ENCODE measurements around the gene SMAD7. TPM values are rescaled to one million over a fixed set of nuclear protein-coding genes. Genes with fewer than 3 reads are reported as not detected.
A peak's percentile ranks its signal among the peaks of the same experiment; 100 is the strongest.

Gene SMAD7
- total RNA-seq, 1 donor from 2014 or later: 18.7 TPM

DNA sequence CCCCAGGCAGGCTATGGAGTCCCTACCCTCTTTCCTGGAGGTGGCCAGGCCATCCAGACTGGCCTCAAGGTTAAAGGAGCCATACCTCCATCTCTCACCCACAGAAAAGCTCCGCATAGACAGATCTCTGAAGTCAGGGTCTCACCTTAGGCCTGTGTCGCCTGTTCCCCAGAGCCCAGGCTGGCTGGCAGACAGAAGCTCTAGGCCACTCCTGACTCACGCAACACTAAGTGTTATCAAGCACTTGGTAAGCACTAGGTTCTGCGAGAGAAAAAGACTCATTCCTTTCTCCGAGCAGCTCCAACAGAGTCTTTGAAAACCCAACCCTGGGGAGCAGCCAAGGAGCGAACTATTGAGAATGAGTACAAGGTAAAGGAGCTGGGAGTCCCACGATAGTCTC, 6.1 kb downstream of the SMAD7 start:
- no peak for DNase-seq

DNA sequence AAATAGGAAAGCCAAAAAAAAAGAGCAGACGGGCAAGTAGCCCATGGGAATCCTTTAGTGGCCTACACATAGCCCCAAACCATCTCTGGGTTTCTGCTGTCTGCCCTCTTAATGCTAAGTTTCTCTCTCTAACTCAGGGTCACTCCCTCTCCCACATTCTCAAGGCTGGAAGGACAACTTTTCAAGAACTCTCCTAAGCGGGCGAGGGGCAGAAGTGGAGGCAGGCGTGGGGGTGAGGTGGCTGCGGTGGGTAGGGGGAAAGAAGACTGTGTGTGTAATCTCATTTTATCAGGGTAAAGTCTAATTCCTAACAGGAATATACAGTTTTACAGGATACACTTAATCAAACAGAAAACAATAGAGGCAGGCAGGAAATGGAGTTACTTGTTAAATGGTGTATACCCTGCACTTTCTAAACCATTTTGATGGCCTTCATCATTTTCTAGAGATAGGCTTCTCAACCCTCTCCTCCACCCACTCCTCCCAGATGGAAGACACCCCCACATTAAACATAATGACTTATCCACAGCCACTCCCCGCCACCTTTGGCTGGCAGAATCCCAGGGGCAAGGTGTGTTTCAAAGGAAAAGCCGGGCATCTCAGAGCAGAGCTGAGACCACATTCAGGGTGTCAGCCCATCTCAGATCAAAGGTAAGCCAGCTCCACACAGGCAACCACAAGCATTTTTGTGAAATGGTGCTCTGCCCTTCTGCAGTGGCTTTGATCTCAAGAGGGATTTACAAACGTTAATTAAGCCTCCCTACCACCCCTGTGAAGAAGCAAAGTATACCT, 6.8 kb downstream of the SMAD7 start:
- no peak for DNase-seq

DNA sequence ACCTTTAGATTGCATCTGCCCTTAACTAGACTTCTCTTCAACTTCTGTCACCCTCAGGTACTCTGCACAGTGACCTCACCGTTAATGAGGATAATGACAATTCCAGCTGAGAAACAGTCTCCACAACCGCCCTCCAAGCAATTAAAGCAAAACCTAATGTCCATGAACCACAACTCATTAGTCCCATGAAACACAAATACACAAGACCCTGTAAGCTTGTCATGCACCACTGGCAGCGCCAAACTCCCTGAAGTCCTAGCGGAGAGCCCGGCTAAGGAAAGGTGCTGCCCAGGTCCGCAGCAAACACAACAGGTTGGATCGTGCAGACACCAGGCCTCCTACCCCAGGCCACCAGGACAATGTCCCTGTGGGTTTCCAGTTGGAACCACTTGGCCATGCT, 7.4 kb downstream of the SMAD7 start:
- DNase-seq: no peak

DNA sequence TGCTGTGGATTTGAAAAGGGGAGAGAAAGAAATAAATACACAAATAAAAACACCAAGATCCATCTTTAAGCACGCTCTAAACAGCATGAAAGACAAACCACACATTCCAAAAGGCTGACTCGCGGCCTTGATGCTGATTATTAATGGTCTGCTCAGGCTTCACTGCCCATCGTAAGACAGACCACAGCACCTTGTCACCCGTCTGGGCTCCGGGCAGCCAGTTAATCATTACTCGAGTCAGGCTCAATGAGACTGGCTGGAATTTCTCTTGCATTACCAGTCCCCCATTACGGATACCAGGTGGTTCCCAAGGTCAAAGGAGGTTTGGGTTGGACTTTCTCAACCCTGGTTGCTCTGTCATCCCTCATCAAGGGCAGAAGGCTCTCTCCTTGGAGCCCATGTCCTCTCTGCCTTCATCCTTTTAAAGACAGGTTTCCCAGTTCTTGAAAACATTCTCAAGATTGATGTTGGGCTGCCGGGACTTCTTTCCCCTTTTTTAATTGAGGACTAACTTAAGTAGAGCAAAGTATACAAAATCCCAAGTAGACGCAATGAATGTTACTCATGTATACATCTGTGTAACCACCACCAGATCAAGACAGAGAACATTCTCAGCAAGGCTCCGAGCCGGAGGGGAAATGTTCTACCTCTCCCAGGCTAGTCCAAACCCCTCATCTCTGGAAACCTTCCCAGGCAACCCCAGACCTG, 8.1 kb downstream of the SMAD7 start:
- DNase-seq: no peak

DNA sequence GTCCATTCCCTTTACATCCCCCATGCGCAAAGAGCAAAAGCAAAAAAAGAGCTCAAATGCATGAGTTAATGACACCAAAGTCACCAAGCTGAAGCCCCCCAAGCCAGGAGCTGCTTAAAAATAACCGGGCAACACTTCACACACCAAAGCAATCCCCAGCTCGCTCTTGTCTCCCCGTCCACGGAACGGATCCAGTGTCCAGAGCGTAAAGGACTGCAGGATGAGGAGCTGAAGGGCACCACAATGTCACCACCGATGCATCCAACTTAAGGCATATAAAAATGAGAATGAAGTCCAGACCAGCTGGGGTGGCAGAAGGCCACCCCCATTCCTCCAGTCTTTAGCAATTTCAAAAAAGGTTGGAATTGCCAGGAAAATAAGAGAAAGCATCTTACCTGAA, 8.7 kb downstream of the SMAD7 start:
- DNase-seq: no peak

DNA sequence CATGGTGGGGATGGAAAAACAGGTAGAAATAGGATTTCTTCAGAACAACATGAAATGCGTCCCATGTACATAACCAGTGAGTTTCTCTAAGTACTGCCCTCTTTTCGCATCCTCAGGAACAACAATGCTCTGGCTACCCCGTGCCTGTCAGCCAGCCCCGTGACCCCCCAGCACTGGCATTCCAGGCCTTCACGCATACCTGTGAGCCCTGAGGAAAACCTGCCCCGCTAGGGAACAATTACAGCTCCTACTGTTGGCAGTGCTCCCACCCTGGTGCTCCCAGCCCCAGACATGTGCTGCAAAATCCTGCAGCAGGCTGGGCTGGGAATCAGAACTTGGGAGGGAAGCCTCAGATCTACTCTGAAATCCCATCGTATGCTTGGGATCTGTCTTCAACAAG, 9.1 kb downstream of the SMAD7 start:
- DNase-seq: no peak

DNA sequence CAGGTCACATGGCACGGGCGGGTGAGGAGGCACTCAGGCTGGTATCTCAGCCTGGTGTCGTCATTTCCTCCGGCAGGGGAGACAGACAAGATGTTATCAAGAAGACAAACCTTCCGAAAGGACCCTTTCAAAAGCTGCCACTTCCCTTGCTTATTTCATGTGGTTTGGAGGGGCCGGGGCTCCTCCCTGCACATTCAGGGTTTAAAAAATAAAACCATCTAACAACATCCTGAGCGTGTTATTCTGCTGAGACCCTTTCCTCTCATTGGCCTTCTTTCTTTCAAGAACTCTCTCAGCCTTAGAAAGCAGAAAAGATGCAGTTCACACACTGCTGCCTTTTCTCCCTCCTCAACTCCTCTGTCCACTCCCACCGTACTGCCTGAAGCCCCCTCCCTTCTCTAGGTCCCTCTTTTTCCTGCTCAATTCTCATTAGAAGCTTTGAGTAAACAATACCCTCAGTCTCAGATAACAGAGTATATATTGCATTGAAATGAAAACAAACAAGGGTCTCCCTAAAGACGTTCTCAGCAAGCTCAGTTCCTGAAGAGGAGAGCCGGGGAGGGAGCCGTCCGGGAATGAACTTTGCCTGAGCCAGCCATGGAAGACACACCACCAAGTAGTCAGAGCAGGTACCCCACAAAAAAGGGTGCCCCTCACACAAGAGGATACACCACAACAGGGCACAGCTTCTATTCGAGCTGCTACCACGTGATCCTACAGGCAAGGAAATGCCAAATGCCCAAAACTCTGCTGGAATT, 9.7 kb downstream of the SMAD7 start:
- DNase-seq: no peak

DNA sequence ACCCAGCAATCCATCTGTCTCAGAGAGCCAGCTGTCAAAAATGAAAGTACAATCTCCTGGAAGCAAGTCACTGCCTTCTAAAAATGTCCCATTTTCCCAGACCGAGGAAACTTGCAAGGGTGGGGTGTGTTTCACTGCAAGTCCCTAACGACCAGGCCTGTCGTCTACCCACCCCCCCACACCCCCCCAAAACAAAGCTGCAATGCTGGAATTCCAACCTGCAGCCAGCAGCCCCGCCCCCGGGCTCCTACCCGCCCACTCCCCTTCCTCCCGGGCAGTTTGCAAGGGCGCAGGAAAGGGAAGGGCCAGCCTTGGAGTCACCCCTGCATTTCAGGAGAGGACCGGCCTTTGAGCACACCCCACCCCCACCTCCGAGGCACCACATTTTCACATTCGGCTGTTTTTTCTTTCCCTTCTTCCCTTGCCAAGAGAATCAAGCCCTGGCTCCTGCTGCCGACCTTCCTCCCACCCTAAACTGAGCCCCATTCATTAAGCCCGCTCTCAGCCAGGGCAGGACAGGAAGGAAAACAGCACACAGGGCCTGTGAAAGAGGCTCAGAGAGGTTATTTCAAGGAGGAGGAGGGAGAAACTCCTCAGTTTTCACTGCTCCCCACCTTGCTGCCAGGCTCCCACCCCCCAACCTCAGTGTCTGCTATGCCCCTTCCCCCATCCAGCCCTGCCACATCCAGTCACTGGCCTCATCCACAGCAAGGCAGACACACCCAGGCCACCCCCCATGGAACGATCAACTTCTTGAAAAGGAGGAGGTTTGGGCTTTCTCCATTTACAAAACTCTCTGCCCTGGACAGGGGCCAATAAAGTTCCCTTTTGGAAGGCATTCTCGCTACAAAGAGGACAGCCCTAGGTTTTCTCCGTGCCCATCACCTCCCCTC, 11.3 kb downstream of the SMAD7 start:
- no peak for DNase-seq

DNA sequence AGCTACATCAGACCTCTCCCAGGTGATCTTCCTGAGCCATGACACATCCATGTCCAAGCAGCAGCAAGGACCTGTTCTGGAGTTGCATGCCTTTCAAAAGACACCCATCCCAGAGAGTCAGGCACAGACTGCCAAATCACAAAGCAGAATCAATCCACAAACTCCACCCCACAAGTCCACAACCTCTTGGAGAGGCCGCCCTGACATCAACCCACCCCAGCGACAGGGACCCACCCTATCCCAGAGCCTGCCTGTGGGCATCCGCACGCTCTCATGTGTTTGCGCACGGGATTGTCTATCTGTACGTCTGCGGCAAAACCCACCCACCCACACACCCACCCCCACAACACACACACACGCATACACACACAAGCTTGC, 11.9 kb downstream of the SMAD7 start:
- DNase-seq: no peak

DNA sequence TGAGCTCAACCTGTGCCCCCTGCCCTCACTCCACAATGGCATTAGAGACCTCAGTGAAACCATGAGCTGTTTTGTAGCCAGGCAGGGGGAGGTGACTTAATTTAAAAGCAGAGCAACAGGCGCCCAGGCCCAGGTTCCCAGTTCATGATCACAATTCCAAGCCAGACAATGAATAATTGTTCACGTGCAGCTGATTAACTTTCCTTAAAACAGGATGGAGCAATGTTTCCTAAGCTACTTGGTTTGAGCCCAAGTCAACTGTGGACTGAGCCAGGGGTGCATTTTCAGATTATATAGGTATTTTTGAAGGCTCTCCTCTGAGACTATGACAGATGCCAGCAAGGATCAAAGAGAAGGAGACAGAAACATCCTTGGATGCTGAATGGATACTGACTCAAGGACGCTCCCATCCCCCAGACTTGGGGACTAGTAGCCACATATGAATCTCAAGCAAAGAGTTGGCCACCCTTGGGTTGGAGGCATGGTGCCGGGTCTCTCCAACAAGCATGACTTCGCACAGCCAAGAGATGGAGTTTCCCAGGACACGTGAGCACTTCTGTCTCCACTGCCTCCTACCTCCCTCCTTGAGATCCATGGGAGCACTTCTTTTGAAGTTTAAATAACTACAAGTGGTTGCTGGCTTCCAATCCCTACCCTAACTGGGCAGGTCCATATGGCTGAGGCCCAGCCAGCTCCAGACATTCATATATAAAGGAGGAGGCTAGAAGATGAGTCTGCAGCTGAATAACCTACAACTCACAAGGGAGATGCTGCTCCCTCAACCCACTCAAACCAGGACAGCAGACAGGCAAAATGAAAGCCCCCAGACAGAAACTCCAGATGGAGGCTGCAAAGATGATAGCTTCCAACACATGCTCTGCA, 12.7 kb downstream of the SMAD7 start:
- no peak for DNase-seq

DNA sequence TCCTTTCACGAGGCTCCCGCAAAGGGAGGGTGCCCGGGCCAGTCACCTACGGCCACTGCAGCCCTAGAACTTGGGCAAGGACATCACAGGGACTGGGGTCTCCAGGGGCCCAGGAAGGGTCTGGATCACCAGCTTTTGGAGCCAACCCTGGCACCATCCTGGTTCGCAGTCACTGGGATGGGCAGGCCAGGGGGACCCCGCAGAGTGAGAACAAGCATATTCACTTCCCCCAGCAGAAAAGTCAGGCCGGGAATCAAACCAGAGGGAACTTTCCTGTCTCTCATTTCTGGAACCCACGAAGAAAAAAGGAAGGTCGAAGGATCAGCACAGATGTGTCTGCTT, 15.4 kb downstream of the SMAD7 start:
- no peak for DNase-seq

DNA sequence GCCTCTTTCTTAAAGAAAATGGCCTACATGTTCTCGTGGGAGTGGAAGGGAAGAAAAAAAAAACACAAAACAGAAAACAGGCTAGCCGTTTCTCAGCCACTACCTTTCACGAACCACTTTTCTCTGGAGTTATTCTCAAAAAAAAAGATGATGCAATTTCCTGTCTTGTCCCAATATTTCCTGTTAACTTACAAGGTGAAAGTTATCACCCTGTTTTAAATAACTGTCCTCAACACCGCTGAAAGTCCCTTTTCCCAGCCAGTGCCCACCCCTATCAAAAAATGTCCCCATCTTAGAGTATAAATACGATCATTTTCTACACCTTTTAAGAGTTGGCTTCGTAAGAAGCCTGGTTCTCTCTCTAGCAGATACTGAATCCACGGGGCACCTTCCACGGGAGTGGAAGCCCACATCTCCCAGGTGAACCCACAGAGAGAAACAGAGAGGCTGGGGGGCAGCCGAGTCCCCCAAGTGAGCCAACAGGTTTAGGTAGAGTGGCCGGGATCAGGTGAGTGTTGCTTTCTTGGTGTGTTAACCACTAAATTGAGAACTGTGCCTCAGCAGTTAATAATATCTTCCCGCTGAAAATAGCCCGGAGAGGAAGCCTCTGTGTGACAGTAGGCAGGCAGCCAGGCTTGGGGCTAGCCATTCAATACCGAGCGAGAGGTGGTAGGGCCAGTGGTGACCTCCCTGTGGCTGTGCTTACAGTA, 15.9 kb downstream of the SMAD7 start:
- no peak for DNase-seq

DNA sequence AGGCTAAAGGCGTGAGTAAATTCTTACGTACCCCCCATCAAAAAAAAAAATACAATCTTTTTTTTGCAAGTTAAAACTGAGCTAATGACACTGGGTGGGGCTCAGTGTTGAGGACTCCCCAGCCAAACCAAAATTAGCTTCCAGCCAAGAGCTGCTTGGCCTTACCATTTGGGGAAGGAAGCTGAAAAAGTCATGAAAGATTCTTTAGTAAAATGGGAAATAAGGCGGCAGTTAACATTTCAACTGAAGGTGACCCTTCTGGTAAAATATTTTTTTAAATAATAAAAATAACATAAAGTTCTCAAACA, 16.4 kb downstream of the SMAD7 start:
- DNase-seq: no peak

DNA sequence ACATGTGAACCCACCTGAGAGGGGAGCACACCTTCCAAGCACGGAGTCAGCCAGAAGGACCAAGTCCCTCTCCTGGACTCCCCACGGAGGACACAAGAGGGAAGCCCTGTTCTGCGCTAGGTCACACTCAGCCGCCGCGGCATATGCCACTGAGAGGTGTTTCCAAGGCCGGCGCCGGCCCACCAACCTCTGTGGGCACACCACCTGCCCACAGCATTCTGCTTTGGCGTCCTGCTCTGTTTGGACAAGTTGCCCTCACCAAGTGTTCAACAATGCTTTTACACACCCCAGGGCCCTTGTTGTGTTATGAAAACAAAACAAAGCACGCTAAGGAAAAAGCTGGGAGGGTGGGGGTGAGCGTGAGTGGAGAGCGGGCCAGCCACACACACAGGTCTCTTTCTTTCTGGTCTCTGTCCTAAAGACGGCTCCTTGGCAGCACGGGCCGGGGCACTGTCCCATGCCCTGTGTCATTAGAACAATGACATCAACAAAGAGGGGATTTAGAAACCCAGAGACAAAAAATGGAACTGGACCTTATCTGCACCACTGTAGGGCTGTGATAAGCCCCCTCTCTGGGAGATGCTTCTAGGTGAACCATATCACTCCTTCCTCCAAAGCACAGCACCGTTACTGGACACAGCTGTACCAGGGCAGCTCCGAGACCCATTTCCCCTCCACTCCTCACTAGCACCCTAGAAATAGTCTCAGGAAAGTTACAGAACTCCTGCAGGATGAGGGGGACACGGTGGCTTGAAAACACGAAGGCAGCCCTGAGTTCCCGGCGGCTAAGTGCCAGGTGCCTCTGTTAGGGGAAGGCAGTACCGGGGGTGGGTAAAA, 17.0 kb downstream of the SMAD7 start:
- peak; percentile 31 for DNase-seq

DNA sequence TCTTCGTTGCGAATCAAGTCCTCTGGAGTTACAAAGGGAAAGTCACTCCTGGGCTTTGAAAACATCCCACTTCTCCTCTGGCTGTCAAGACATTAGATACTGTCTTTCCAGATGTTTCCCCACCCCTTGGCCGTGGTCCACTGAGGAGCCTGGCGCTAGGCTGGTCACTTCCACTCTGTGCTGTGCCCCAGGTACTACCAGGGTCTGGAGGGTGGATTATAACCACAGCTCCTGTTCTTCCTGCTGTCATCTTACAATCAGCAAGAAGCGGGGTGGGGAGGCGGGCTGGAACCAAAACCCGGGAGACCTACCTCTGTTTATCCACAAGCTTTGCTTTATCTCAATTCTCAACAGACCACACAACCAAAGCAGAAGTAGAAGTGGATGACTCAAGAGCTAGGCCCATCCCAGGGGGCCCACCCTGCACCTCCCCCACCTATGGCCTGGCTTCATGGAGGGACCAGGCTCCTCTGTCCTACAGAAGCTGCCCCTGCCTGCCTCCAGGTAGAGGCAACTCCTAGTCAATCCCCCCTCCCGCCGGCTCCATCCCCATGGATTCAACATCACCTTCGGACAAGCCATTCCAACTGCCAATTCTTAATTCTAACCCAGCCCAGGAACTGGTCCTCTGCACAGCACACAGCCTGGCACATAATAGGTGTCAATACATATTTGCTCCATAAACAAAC, 17.8 kb downstream of the SMAD7 start:
- no peak for DNase-seq

DNA sequence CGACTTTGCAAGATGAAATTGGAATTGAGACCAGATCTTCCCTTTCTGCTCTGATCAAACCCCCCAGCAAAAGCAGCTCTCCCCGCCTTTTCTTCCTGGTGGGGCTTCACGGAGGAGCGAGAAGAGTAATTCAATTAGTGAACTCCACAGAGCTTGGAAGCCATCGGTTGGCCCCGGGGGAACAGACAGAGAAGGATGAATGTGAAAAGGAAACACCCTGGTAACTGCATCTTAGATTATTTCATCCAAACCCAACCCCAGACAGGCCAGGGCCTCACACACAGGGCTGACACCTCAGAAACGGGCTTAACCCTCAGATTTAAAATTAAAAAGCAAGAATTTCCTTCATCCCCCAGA, 18.3 kb downstream of the SMAD7 start:
- no peak for DNase-seq

DNA sequence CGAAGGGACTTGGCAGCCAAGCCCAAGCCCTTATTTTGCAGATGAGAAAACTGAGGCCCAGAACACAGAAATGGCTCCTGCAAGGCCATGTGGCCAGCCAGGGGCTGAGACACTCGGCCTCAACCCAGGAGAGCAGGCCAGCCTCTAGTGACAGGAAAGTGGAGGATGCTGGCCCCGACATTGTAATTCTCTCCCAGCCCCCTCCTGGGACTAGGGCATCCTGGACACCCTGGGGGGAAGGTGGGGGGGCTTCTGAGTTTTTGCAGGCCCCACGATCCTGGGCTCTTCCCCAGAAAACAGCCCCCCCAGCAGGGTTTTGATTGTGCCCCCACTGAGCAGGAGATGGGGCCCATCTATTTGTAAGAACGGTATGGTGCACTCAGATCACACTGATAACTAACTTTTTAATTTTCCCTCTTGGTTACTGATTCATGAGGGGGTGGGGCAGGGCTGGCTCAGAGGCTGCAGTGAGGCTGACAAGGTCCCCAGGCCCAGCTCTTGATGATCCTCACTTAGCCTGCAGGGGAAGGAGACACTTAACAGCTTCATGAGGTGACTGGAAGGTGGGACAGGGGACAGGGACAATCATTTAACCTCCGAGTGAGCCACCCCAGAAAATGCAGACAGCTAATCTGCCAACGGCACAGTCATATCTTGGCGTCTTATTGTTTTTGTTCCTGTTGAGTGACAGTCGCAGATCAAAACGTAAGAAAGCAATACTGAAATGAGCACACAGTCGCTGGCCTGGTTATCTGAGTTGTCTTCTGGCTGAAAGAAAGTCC, 18.9 kb downstream of the SMAD7 start:
- DNase-seq: no peak

DNA sequence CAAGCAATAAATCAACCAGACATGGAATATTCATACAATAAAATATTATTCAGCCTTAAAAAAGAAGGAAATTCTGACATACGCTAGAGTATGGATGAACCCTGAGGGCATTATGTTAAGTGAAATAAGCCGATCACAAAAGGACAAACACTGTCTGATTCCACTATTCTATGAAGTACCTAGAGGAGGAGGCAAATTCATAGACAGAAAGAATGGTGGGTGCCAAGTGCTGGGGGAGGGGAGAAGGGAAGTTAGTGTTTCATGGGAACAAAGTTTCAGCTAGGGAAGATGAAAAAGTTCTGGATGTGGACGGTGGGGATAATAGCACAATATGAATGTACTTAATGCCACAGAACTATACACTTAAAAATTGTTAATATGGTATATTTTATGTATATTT, 19.8 kb downstream of the SMAD7 start:
- DNase-seq: no peak

All from occipital lobe (tissue), 2 donors.